PC-9 (cell line): ENCODE data around the gene ROBO1. TPM values are rescaled to one million over a fixed set of nuclear protein-coding genes. Genes with fewer than 3 reads are reported as not detected.
A peak's percentile ranks its signal among the peaks of the same experiment; 100 is the strongest.

Experiments
- BruUV-seq: library from RNA; stranded (reverse); fragments of 400-500 nt; replicated peaks from 2 replicates; lab custom pipeline; 2021; lab: Mats Ljungman, UMichigan
- CTCF ChIA-PET: fragments of 300-600 bp; sonication (Branson Sonifier 250); formaldehyde crosslinking; loops from one replicate; lab custom pipeline; 2022; ENCODE audit warnings: antibody characterized with exemption; lab: Charles Lee
- POLR2A ChIA-PET: fragments of 300-600 bp; sonication (Branson Sonifier 250); formaldehyde crosslinking; loops from one replicate; lab custom pipeline; 2022; ENCODE audit warnings: antibody characterized with exemption; ENCODE audit not compliant: unreplicated experiment; lab: Charles Lee
- DNase-seq, 2 experiments: peaks; one replicate each; pipeline versions ENCODE4 v3.0.0 to v3.0.0-alpha.2; 2015 to 2022; ENCODE audit warnings: mixed read lengths in 1 of 2
- H2AFZ ChIP-seq: fragments of 200-600 bp; sonication (generic); 2 replicates; pipeline ENCODE4 v1.8.1; 2017; ENCODE audit warnings: antibody characterized with exemption
- H3F3A ChIP-seq: fragments of 200-600 bp; sonication (generic); 2 replicates; pipeline ENCODE4 v1.8.1; 2017; ENCODE audit warnings: antibody characterized with exemption, mild to moderate bottlenecking, low read depth; ENCODE audit not compliant: insufficient read depth
- H3K27ac ChIP-seq: fragments of 200-600 bp; sonication (generic); 2 replicates; pipeline ENCODE4 v1.6.1; 2016; ENCODE audit warnings: mixed run types
- H3K27me3 ChIP-seq: fragments of 200-600 bp; sonication (generic); 2 replicates; pipeline ENCODE4 v1.6.1; 2016; ENCODE audit warnings: low read depth, mixed run types; ENCODE audit not compliant: insufficient read depth
- H3K36me3 ChIP-seq: fragments of 200-600 bp; sonication (generic); 2 replicates; pipeline ENCODE4 v1.6.1; 2016; ENCODE audit warnings: low read depth, mixed run types
- H3K4me1 ChIP-seq: fragments of 200-600 bp; sonication (generic); replicated peaks from 2 replicates; pipeline ENCODE4 v1.6.1; 2016; ENCODE audit warnings: mixed run types; ENCODE audit not compliant: insufficient read depth
- H3K4me2 ChIP-seq: fragments of 200-600 bp; sonication (generic); 2 replicates; pipeline ENCODE4 v1.6.1; 2017; ENCODE audit warnings: mixed run types
- H3K4me3 ChIP-seq: fragments of 200-600 bp; sonication (generic); 2 replicates; pipeline ENCODE4 v1.6.1; 2016; ENCODE audit warnings: mixed run types
- H3K79me2 ChIP-seq: fragments of 200-600 bp; sonication (generic); 2 replicates; pipeline ENCODE4 v1.6.1; 2017; ENCODE audit warnings: low read depth, mixed run types
- H3K9me2 ChIP-seq: fragments of 200-600 bp; sonication (generic); 2 replicates; pipeline ENCODE4 v1.8.1; 2017; ENCODE audit warnings: mild to moderate bottlenecking; ENCODE audit not compliant: insufficient read depth
- H3K9me3 ChIP-seq: fragments of 200-600 bp; sonication (generic); 2 replicates; pipeline ENCODE4 v1.8.1; 2016; ENCODE audit warnings: low read depth; ENCODE audit not compliant: insufficient read depth
- H4K20me1 ChIP-seq: fragments of 200-600 bp; sonication (generic); 2 replicates; pipeline ENCODE4 v1.8.1; 2017; ENCODE audit not compliant: insufficient read depth
- EZH2 ChIP-seq: fragments of 200-600 bp; sonication (generic); IDR thresholded peaks from 2 replicates; pipeline ENCODE4 v1.8.0; 2017; ENCODE audit warnings: antibody characterized with exemption, low read depth
- intact Hi-C: fragments of 100-400 bp; cut with micrococcal nuclease; formaldehyde crosslinking; loops from one replicate; pipeline ENCODE4 v1.10.0; 2022; ENCODE audit not compliant: unreplicated experiment
- total RNA-seq: library from RNA; stranded (reverse); gene quantifications from 2 replicates; pipeline ENCODE4 v1.2.3, GENCODE V29; 2021
- TF ChIP-seq, protein P1 (sequence below): fragments of 200-600 bp; sonication (generic); conservative IDR thresholded peaks from 2 replicates; pipeline ENCODE4 v1.6.1; 2017; ENCODE audit warnings: mixed run types, antibody characterized with exemption, mild to moderate bottlenecking, moderate library complexity

ROBO1 gene
- total RNA-seq, 1 experiment from 2014 or later = 17.5 TPM

DNA sequence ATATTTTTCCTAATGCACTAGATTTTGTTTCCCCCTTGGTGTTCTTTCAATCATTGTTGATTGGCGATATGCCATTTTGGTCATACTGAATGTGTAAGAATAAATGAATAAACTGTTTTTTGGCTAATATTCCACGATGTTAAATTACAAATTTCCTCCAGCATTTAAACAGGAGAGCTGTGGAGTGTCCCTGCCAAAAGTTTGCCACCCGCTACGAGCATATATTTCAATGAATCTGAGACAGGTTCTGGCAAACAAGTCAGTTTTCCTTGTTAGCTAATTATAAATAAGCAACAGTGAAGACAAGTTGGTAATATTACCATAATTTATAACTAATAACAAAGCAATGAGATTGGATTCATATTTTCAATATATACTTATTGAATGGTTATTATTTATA is 777.6 kb downstream of the ROBO1 start:
- CTCF ChIA-PET = no interaction called here

GRCh38 chr3:78988324-78988723 is 779.5 kb downstream of the ROBO1 start:
- H3K9me2 ChIP-seq = no peaks in the 10 kb centered on the region
- no peaks in the 10 kb centered on the region for H3K36me3 ChIP-seq
- H3K4me2 ChIP-seq = no peak overlapping the region
- BruUV-seq = no TSS peak
- peaks cover 4% of the 10 kb centered on the region for H3K9me3 ChIP-seq
- ChIA-PET POLR2A (no interaction called here), CTCF (no interaction called here)
- TF ChIP-seq, protein P1, sequence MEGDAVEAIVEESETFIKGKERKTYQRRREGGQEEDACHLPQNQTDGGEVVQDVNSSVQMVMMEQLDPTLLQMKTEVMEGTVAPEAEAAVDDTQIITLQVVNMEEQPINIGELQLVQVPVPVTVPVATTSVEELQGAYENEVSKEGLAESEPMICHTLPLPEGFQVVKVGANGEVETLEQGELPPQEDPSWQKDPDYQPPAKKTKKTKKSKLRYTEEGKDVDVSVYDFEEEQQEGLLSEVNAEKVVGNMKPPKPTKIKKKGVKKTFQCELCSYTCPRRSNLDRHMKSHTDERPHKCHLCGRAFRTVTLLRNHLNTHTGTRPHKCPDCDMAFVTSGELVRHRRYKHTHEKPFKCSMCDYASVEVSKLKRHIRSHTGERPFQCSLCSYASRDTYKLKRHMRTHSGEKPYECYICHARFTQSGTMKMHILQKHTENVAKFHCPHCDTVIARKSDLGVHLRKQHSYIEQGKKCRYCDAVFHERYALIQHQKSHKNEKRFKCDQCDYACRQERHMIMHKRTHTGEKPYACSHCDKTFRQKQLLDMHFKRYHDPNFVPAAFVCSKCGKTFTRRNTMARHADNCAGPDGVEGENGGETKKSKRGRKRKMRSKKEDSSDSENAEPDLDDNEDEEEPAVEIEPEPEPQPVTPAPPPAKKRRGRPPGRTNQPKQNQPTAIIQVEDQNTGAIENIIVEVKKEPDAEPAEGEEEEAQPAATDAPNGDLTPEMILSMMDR = peak; percentile 56
- TF ChIP-seq EZH2 = no peak
- no peak overlapping the region for H3K27ac ChIP-seq
- intact Hi-C loops = no loop called here
- no peaks in the 10 kb centered on the region for H3K27me3 ChIP-seq
- H3K4me3 ChIP-seq = no peak overlapping the region
- H3K4me1 ChIP-seq = no peaks in the 10 kb centered on the region
- DNase-seq = no peak
- H3F3A ChIP-seq = no peaks in the 10 kb centered on the region
- no peaks in the 10 kb centered on the region for H4K20me1 ChIP-seq
- no peaks in the 10 kb centered on the region for H3K79me2 ChIP-seq
- H2AFZ ChIP-seq = no peak overlapping the region

More for the DNA sequence above, 777.6 kb downstream of the ROBO1 start:
- no peak overlapping the region for H3K4me2 ChIP-seq
- H4K20me1 ChIP-seq = no peaks in the 10 kb centered on the region
- no peaks in the 10 kb centered on the region for H3K9me2 ChIP-seq
- no peak overlapping the region for H3K4me3 ChIP-seq
- no TSS peak for BruUV-seq
- POLR2A ChIA-PET = no interaction called here
- no peaks in the 10 kb centered on the region for H3K36me3 ChIP-seq
- H3K27me3 ChIP-seq = no peaks in the 10 kb centered on the region
- TF ChIP-seq, protein P1 = no peak
- no peak for TF ChIP-seq EZH2
- H3K27ac ChIP-seq = no peak overlapping the region
- no peaks in the 10 kb centered on the region for H3K4me1 ChIP-seq
- H2AFZ ChIP-seq = no peak overlapping the region
- no peaks in the 10 kb centered on the region for H3K79me2 ChIP-seq
- intact Hi-C loops = no loop called here
- no peak for DNase-seq
- H3F3A ChIP-seq = no peaks in the 10 kb centered on the region
- H3K9me3 ChIP-seq = peaks cover 4% of the 10 kb centered on the region

DNA sequence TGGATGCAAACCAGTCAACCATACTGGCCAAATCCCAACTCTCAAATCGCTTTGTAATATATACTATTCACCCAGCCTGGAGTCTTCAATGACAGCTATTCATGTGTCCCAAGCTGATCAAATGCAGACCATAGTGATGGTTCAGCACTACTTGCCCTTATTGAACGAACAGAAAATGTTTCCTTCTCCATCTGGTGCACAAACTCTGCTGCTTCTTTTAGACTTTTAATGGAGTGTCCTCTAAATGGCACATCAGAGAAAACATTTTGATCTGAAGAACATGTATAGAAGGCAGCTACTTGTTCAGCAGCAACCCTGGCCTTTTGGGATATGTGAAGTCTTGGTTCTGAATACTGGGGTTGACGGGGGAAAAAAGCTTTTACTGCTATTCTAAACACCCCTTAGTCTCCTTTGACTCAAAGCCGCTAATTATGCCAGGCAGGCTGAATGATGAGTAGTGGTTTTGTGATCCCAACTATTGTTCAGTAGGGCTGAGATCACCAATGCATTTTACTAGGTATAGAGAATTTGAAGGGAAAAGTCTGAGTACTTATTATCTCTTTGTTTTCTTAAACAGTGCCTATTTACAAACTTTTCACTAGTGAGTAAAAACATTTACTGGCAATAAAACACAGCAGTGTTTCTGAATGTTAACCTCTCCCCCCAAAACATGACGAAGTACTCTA is 781.2 kb downstream of the ROBO1 start:
- DNase-seq = no peak
- BruUV-seq = no TSS peak
- no peak overlapping the region for H3K27ac ChIP-seq
- H3K9me3 ChIP-seq = peaks cover 3% of the 10 kb centered on the region
- intact Hi-C loops = no loop called here
- H3F3A ChIP-seq = no peaks in the 10 kb centered on the region
- no peaks in the 10 kb centered on the region for H3K79me2 ChIP-seq
- no peak for TF ChIP-seq EZH2
- TF ChIP-seq, protein P1 = no peak
- ChIA-PET CTCF (no interaction called here), POLR2A (interaction anchor here (0.6 kb wide), 1 partner anchor 320 kb away, joined by 3 read pairs; no protein-coding TSS in a partner anchor)
- no peak overlapping the region for H3K4me3 ChIP-seq
- H3K36me3 ChIP-seq = no peaks in the 10 kb centered on the region
- no peaks in the 10 kb centered on the region for H4K20me1 ChIP-seq
- no peak overlapping the region for H3K4me2 ChIP-seq
- no peak overlapping the region for H2AFZ ChIP-seq
- no peaks in the 10 kb centered on the region for H3K4me1 ChIP-seq
- H3K9me2 ChIP-seq = no peaks in the 10 kb centered on the region
- no peaks in the 10 kb centered on the region for H3K27me3 ChIP-seq
